Ishikawa (cell line): ENCODE data around the gene ITSN2.

Experiments used
- CEBPB ChIP-seq: IDR thresholded peaks from 2 replicates; pipeline ENCODE4 v1.6.1; 2012
- EGR1 ChIP-seq: IDR thresholded peaks from 2 replicates; pipeline ENCODE4 v1.6.1; 2012
- EP300 ChIP-seq: IDR thresholded peaks from 2 replicates; pipeline ENCODE4 v1.6.1; 2012; ENCODE audit warnings: borderline replicate concordance
- FOXM1 ChIP-seq: IDR thresholded peaks from 2 replicates; pipeline ENCODE4 v1.6.1; 2012; ENCODE audit warnings: low read depth, borderline replicate concordance
- NFIC ChIP-seq: IDR thresholded peaks from 2 replicates; pipeline ENCODE4 v1.6.1; 2012
- RAD21 ChIP-seq: IDR thresholded peaks from 2 replicates; pipeline ENCODE4 v1.6.1; 2012; ENCODE audit warnings: low read depth
- TAF1 ChIP-seq: IDR thresholded peaks from 2 replicates; pipeline ENCODE4 v1.6.1; 2012; ENCODE audit warnings: low read depth, mild to moderate bottlenecking
- TCF12 ChIP-seq: IDR thresholded peaks from 2 replicates; pipeline ENCODE4 v1.6.1; 2012; ENCODE audit warnings: low read depth
- TEAD4 ChIP-seq: IDR thresholded peaks from 2 replicates; pipeline ENCODE4 v1.6.1; 2012
- USF1 ChIP-seq: IDR thresholded peaks from 2 replicates; pipeline ENCODE4 v1.6.1; 2012
- YY1 ChIP-seq: IDR thresholded peaks from 2 replicates; pipeline ENCODE4 v1.6.1; 2012; ENCODE audit warnings: low read depth
- ZBTB7A ChIP-seq: IDR thresholded peaks from 2 replicates; pipeline ENCODE4 v1.6.1; 2012; ENCODE audit warnings: low read depth
- TF ChIP-seq, protein P1 (sequence below): IDR thresholded peaks from 2 replicates; pipeline ENCODE4 v1.6.1; 2012

Gene ITSN2

GRCh38 chr2:24160761-24161160 lies 199.6 kb downstream of the ITSN2 start:
- TF ChIP-seq RAD21 (no peak), NFIC (no peak), CEBPB (no peak), EGR1 (no peak), YY1 (no peak), TCF12 (no peak), FOXM1 (no peak), ZBTB7A (no peak)
- TF ChIP-seq, protein P1, sequence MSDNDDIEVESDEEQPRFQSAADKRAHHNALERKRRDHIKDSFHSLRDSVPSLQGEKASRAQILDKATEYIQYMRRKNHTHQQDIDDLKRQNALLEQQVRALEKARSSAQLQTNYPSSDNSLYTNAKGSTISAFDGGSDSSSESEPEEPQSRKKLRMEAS, result no peak

DNA sequence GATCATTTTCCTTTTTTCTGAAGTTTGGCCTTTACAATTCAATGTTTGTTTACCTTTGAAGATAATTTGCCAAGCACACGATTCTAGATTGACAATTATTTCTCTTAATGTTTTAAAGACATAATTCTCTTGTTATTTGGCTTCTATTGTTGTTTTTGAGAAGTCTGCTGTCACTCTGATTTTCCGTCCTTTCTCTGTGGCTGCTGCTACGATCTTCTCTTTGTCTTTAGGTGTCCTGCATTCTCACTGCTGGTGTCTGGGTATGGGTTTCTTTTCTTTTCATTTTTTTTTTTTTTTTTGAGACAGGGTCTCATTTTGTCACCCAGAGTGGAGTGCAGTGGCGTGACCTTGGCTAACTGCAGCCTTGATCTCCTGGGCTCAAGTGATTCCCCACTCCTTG lies 200.6 kb downstream of the ITSN2 start:
- TF ChIP-seq ZBTB7A, result no peak
- no peak for TF ChIP-seq FOXM1
- no peak for TF ChIP-seq TAF1
- TF ChIP-seq EGR1, result no peak
- no peak for TF ChIP-seq NFIC
- TF ChIP-seq RAD21, result no peak
- TF ChIP-seq EP300, result no peak
- TF ChIP-seq TEAD4, result no peak

GRCh38 chr2:24158131-24158530 lies 202.2 kb downstream of the ITSN2 start:
- TF ChIP-seq EP300 (no peak), YY1 (no peak), TCF12 (no peak)

- TF ChIP-seq EGR1 (no peak), USF1 (no peak), ZBTB7A (no peak), TCF12 (no peak), RAD21 (no peak)
- TF ChIP-seq, protein P1, result no peak
Measured at GRCh38 chr2:24153478-24153877, 206.9 kb downstream of the ITSN2 start.
